HG03025 (cell line): ENCODE results near the gene CPXM2.

ENCODE experiments used
- ATAC-seq: cut with Tn5 transposase; IDR thresholded peaks from one replicate; pipeline ENCODE4 v1.9.1; 2021; ENCODE audit warnings: mild to moderate bottlenecking, moderate library complexity; ENCODE audit not compliant: unreplicated experiment, low FRiP score

The CPXM2 gene

GRCh38 chr10:123715546-123715945, 176.1 kb downstream of the CPXM2 start:
- ATAC-seq: no peak

- no peak for ATAC-seq
These were observed 185.4 kb downstream of the CPXM2 start for GRCh38 chr10:123706236-123706635.

- ATAC-seq: no peak
These were observed 186.8 kb downstream of the CPXM2 start for GRCh38 chr10:123704812-123705211.

GRCh38 chr10:123704076-123704475, 187.5 kb downstream of the CPXM2 start:
- ATAC-seq: no peak

- ATAC-seq: no peak
These were observed 188.3 kb downstream of the CPXM2 start for GRCh38 chr10:123703195-123703790.
